Measurements from ENCODE around the gene ITPRID2.

ITPRID2 gene

GRCh38 chr2:181879295-181879694 lies 12.2 kb upstream of the ITPRID2 start:
- H3K4me3 ChIP-seq (ENCODE audit: low read depth, low read length), result no peak overlapping the region
- no peak for TF ChIP-seq CTCF (IDR thresholded peaks at IDR 0.05; ENCODE audit: borderline replicate concordance, insufficient read depth, low read depth, low read length)

- TF ChIP-seq CTCF (IDR thresholded peaks at IDR 0.05; ENCODE audit: borderline replicate concordance, insufficient read depth, low read depth, low read length), result no peak
- no peak overlapping the region for H3K4me3 ChIP-seq (ENCODE audit: low read depth, low read length)
Measured at GRCh38 chr2:181882246-181883020, 9.1 kb upstream of the ITPRID2 start.

- no peak overlapping the region for H3K4me3 ChIP-seq (ENCODE audit: low read depth, low read length)
Measured at GRCh38 chr2:181884601-181885000, 6.9 kb upstream of the ITPRID2 start.

GRCh38 chr2:181885096-181885495 lies 6.4 kb upstream of the ITPRID2 start:
- H3K4me3 ChIP-seq (ENCODE audit: low read depth, low read length), result no peak overlapping the region
- no peak for TF ChIP-seq CTCF (IDR thresholded peaks at IDR 0.05; ENCODE audit: borderline replicate concordance, insufficient read depth, low read depth, low read length)

More at GRCh38 chr2:181884601-181885000, 6.9 kb upstream of the ITPRID2 start:
- TF ChIP-seq CTCF (IDR thresholded peaks at IDR 0.05; ENCODE audit: borderline replicate concordance, insufficient read depth, low read depth, low read length), result no peak

- no peak overlapping the region for H3K4me3 ChIP-seq (ENCODE audit: low read depth, low read length)
- no peak for TF ChIP-seq CTCF (IDR thresholded peaks at IDR 0.05; ENCODE audit: borderline replicate concordance, insufficient read depth, low read depth, low read length)
Measured at GRCh38 chr2:181886192-181886591, 5.3 kb upstream of the ITPRID2 start.

- no peak for TF ChIP-seq CTCF (IDR thresholded peaks at IDR 0.05; ENCODE audit: borderline replicate concordance, insufficient read depth, low read depth, low read length)
- no peak overlapping the region for H3K4me3 ChIP-seq (ENCODE audit: low read depth, low read length)
Measured at GRCh38 chr2:181887045-181887444, 4.5 kb upstream of the ITPRID2 start.

GRCh38 chr2:181889776-181890175 lies 1.8 kb upstream of the ITPRID2 start:
- no peak overlapping the region for H3K4me3 ChIP-seq (ENCODE audit: low read depth, low read length)
- no peak for TF ChIP-seq CTCF (IDR thresholded peaks at IDR 0.05; ENCODE audit: borderline replicate concordance, insufficient read depth, low read depth, low read length)
